Astrocyte of the spinal cord (primary cell): Measurements from ENCODE around the gene SEPSECS.

Source experiments
- DNase-seq: peaks from one replicate; pipeline ENCODE4 v3.0.0; 2011; ENCODE audit warnings: low read depth, low spot score
- H3K4me3 ChIP-seq: 2 replicates; pipeline ENCODE4 v1.5.1; 2011; ENCODE audit warnings: low read depth, mild to moderate bottlenecking, low read length, moderate library complexity
- CTCF ChIP-seq: IDR thresholded peaks from 2 replicates; pipeline ENCODE4 v1.5.1; 2012; ENCODE audit warnings: low read depth, mild to moderate bottlenecking, low read length, inconsistent platforms
- in situ Hi-C: cut with HindIII; loops from 2 replicates; pipeline ENCODE4 v1.10.0; 2017; ENCODE audit warnings: low sequenced_read_pairs

The SEPSECS gene

GRCh38 chr4:25108556-25108955 is 51.7 kb downstream of the SEPSECS start:
- in situ Hi-C loops, result no loop called here

GRCh38 chr4:25107827-25108516 is 52.3 kb downstream of the SEPSECS start:
- in situ Hi-C loops, result no loop called here
- DNase-seq, result no peak
- no peak overlapping the region for H3K4me3 ChIP-seq
- no peak for TF ChIP-seq CTCF

More at GRCh38 chr4:25108556-25108955, 51.7 kb downstream of the SEPSECS start:
- no peak for TF ChIP-seq CTCF
- H3K4me3 ChIP-seq, result no peak overlapping the region
- DNase-seq, result no peak

GRCh38 chr4:25106363-25107151 is 53.7 kb downstream of the SEPSECS start:
- in situ Hi-C loops, result no loop called here
- H3K4me3 ChIP-seq, result no peak overlapping the region
- TF ChIP-seq CTCF, result no peak
- no peak for DNase-seq

- in situ Hi-C loops, result no loop called here
- no peak for TF ChIP-seq CTCF
These were observed 55.7 kb downstream of the SEPSECS start for GRCh38 chr4:25104591-25104990.

GRCh38 chr4:25103418-25103817 is 56.8 kb downstream of the SEPSECS start:
- DNase-seq, result no peak
- H3K4me3 ChIP-seq, result no peak overlapping the region
- no peak for TF ChIP-seq CTCF
- in situ Hi-C loops, result no loop called here

More at GRCh38 chr4:25104591-25104990, 55.7 kb downstream of the SEPSECS start:
- DNase-seq, result no peak
- H3K4me3 ChIP-seq, result no peak overlapping the region

GRCh38 chr4:25101836-25102235 is 58.4 kb downstream of the SEPSECS start:
- H3K4me3 ChIP-seq, result no peak overlapping the region
- no peak for DNase-seq
- in situ Hi-C loops, result no loop called here
- no peak for TF ChIP-seq CTCF
